RWPE2 (cell line): ENCODE measurements around the gene DCBLD1.

Experiments
- ATAC-seq: fragments of 200-7000 bp; cut with Tn5 transposase; 3 replicates; pipeline ENCODE4 v1.9.1; 2021; ENCODE audit warnings: low read depth
- DNase-seq: peaks from one replicate; pipeline ENCODE4 v3.0.0-alpha.2; 2020; ENCODE audit warnings: low spot score
- H3K27ac ChIP-seq: fragments of 450-650 bp; 2 replicates; pipeline ENCODE4 v1.5.1; 2017; ENCODE audit warnings: mild to moderate bottlenecking; ENCODE audit not compliant: poor library complexity, severe bottlenecking
- H3K27me3 ChIP-seq: fragments of 250-450 bp; sonication (Bioruptor Pico); 2 replicates; pipeline ENCODE4 v1.5.1; 2021; ENCODE audit warnings: mild to moderate bottlenecking, moderate library complexity; ENCODE audit not compliant: insufficient read depth, poor library complexity, severe bottlenecking
- H3K36me3 ChIP-seq: fragments of 250-450 bp; sonication (Bioruptor Pico); 2 replicates; pipeline ENCODE4 v1.5.1; 2020; ENCODE audit warnings: low read depth, mild to moderate bottlenecking, moderate library complexity
- H3K4me1 ChIP-seq: fragments of 250-450 bp; sonication (Bioruptor Pico); 2 replicates; pipeline ENCODE4 v1.5.1; 2021; ENCODE audit warnings: mild to moderate bottlenecking, moderate library complexity; ENCODE audit not compliant: insufficient read depth, poor library complexity, severe bottlenecking
- H3K4me3 ChIP-seq: fragments of 250-450 bp; sonication (Bioruptor Pico); 2 replicates; pipeline ENCODE4 v1.5.1; 2021; ENCODE audit warnings: mild to moderate bottlenecking, moderate library complexity; ENCODE audit not compliant: severe bottlenecking
- H3K9me3 ChIP-seq: fragments of 250-450 bp; sonication (Bioruptor Pico); 2 replicates; pipeline ENCODE4 v1.5.1; 2021; ENCODE audit warnings: mild to moderate bottlenecking, moderate library complexity; ENCODE audit not compliant: severe bottlenecking
- CTCF ChIP-seq: fragments of 450-650 bp; IDR thresholded peaks from one replicate; pipeline ENCODE4 v1.5.1; 2017; ENCODE audit warnings: mild to moderate bottlenecking, moderate library complexity; ENCODE audit not compliant: poor library complexity, severe bottlenecking

Gene DCBLD1

GRCh38 chr6:117534974-117535373 is 52.5 kb downstream of the DCBLD1 start:
- peak overlapping the region; percentile 95 for H3K27ac ChIP-seq
- no peak for ATAC-seq

GRCh38 chr6:117536317-117536716 is 53.8 kb downstream of the DCBLD1 start:
- DNase-seq: no peak

More at GRCh38 chr6:117534974-117535373, 52.5 kb downstream of the DCBLD1 start:
- Histone ChIP-seq H3K4me1 (peaks cover 16% of the 10 kb centered on the region), H3K36me3 (peaks cover 91% of the 10 kb centered on the region), H3K4me3 (no peak overlapping the region), H3K9me3 (no peaks in the 10 kb centered on the region), H3K27me3 (no peaks in the 10 kb centered on the region)
- TF ChIP-seq CTCF: no peak
- DNase-seq: no peak

GRCh38 chr6:117538615-117539014 is 56.1 kb downstream of the DCBLD1 start:
- Histone ChIP-seq H3K36me3 (peaks cover 91% of the 10 kb centered on the region), H3K27me3 (no peaks in the 10 kb centered on the region), H3K4me1 (peaks cover 51% of the 10 kb centered on the region), H3K27ac (peak overlapping the region; percentile 95), H3K4me3 (no peak overlapping the region), H3K9me3 (no peaks in the 10 kb centered on the region)
- TF ChIP-seq CTCF: no peak
- no peak for ATAC-seq
- no peak for DNase-seq

More at GRCh38 chr6:117536317-117536716, 53.8 kb downstream of the DCBLD1 start:
- H3K4me3 ChIP-seq: no peak overlapping the region
- H3K9me3 ChIP-seq: no peaks in the 10 kb centered on the region
- peaks cover 94% of the 10 kb centered on the region for H3K36me3 ChIP-seq
- peaks cover 29% of the 10 kb centered on the region for H3K4me1 ChIP-seq
- H3K27ac ChIP-seq: peak overlapping the region; percentile 95
- ATAC-seq: 0 out of 3 replicates have a peak, but pooled peaks have one; percentile 15
- no peaks in the 10 kb centered on the region for H3K27me3 ChIP-seq
- no peak for TF ChIP-seq CTCF

- H3K9me3 ChIP-seq: no peaks in the 10 kb centered on the region
- no peak for TF ChIP-seq CTCF
- H3K4me1 ChIP-seq: peaks cover 69% of the 10 kb centered on the region
- no peaks in the 10 kb centered on the region for H3K27me3 ChIP-seq
- peak overlapping the region; percentile 95 for H3K27ac ChIP-seq
- DNase-seq: peak; percentile 74
- peak; percentile 67 for ATAC-seq
- H3K4me3 ChIP-seq: no peak overlapping the region
- peaks cover 88% of the 10 kb centered on the region for H3K36me3 ChIP-seq
Measured at GRCh38 chr6:117540670-117541069, 58.2 kb downstream of the DCBLD1 start.

- H3K4me1 ChIP-seq: peaks cover 62% of the 10 kb centered on the region
- DNase-seq (peak; percentile 71), ATAC-seq (peak; percentile 28; the same call in 1 of the 3 replicates)
- peaks cover 91% of the 10 kb centered on the region for H3K36me3 ChIP-seq
- no peaks in the 10 kb centered on the region for H3K9me3 ChIP-seq
- no peak overlapping the region for H3K4me3 ChIP-seq
- no peaks in the 10 kb centered on the region for H3K27me3 ChIP-seq
- H3K27ac ChIP-seq: peak overlapping the region; percentile 95
- TF ChIP-seq CTCF: no peak
Measured at GRCh38 chr6:117542493-117542892, 60.0 kb downstream of the DCBLD1 start.
